ENCODE measurements around the gene THRB.

- TF ChIP-seq CTCF (IDR thresholded peaks at IDR 0.05) (no peak), POLR2A (IDR thresholded peaks at IDR 0.05) (no peak)
These were observed 3.7 kb upstream of the THRB start for GRCh38 chr3:24498391-24498790.
